ENCODE measurements around the gene IRGQ.
"Not testable (repeated sequence)": the region's sequence is repeated elsewhere in the genome, so short reads cannot be mapped to it uniquely, and the experiment has no call there.

The IRGQ gene

DNA sequence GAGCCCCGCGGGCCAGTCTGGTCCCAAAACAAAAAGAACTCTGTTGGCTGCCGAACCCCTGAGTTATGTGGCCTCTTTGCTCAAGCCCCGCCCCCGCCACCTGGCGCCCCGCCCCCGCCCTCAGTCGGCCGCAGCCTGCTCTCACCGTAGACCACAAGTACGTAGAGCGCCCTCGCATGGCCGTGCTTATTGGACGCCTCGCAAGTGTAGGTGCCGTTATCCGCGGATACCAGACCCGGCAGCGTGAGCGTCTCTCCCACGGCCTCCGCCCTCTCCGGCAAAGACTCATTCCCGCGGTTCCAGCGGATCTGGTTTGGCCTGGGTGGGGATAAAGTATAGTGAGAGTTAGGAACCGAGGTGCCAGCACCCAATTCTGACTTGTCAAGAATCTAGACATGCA lies 29.0 kb upstream of the IRGQ start:
- peak; percentile 88 for DNase-seq

DNA sequence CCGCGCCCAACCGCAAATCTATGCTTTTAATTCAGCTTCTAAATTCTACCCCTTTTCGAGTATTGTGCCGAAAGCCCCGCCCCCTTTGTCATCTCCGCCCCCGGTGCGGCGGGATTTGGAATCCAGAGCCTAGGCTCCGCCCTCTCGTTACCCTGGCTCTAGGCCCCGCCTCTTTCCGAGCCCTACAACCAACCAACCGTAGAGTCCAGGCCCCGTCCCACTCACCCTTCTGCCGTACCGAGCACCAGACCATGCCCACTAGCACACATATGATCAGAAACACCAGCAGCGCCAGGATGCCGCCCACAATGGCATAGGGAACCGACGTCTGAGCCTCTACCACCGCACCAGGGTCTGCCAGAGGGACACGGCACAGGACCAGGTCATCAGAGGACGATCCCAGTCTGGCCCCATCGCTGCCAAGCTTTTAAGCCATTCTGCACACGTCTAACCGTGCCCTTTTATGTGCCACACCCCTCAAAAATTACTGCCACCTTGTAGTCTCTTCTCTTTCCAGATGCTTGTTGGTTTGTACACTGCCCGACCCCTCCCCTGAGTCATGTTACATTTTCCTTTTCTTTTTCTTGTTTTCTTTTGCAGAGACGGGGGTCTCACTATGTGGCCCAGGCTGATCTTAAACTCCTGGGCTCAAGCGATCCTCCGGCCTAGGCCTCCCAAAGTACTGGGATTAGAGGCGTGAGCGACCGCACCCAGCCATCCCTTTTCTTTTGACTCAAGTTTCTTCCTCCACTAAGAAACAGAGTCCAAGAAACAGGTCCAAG lies 28.1 kb upstream of the IRGQ start:
- peak; percentile 22 for DNase-seq

DNA sequence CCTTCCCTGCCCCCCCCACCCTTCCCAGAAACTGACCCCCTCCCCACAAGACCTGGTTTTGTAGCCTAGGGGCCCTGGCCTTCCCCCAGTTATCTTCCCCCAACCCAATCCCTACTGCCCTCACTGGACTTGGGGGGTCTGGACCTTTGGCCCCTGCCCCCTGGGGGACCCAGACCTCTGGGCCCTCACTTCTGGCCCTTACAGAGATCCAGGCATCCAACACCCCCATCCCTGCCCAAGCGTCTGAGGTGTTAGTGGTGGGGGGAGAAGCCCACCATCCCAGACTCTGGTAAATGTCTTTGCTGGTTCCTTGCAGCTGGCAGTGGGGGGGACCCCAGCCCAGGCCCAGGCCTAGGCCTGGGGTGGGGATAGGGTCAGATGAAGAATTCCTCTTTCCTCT lies 27.0 kb upstream of the IRGQ start:
- no peak for DNase-seq

DNA sequence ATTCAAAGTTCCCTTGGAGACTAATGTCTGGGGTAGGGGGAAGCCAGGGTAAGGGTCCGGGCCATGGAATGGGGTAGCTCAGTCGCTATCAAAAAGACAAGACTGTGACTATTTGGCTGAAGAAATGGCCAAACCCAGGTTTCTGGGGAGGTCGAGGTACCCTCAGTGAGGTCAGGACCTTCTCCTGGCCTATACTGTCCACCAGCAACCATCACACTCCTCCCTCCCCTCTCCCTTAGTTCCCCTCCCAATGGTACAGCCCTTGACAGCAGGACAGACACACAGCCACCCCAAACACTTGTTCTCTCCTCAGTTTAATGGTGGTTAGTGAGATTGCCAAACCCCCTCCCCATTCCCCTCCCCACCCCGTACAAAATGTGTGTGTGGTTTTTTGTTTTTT lies 26.1 kb upstream of the IRGQ start:
- DNase-seq: no peak

DNA sequence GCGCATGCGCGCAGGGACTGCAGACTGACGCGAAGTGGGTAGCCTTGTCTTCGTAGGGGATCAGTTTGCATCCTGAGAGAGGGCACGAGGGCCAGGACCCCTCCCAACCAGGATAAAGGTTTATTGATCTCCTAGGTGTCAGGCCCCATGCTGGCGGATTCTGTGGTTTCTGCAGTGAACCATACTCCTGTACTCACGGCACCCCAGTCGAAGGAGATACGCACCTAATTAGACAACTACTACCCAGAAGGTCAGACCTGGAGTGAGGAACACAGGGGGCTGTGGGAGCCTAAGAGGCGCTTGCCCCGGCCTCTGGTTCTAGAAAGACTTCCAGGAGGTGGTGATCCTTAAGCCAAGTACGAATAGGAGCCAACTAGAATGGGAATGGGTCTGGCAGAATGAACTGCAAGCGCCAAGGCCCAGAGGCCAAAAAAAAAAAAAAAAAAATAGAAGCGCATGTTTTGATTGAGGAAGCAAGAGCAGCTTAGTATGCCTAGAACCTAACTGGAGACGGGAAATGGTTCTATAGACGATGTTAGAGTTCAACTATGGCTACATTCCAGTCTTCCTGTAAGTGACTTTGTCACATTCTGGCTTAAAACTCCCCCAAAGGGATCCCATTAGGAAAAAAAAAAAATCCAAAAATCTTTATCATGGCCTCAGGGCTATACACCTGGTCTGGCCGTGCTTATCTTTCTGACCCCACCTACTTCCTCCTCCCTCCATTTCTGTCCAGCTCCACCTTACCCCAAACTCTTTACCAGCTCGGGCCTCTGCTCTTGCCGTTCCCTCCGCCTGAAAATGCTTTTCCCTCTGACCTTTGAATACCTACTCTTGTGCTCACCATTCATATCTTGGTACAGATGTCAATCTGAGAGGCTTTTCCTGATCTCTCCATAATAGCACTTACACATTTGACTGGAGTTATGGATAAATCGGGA lies 24.4 kb upstream of the IRGQ start:
- peak; percentile 87 for DNase-seq

DNA sequence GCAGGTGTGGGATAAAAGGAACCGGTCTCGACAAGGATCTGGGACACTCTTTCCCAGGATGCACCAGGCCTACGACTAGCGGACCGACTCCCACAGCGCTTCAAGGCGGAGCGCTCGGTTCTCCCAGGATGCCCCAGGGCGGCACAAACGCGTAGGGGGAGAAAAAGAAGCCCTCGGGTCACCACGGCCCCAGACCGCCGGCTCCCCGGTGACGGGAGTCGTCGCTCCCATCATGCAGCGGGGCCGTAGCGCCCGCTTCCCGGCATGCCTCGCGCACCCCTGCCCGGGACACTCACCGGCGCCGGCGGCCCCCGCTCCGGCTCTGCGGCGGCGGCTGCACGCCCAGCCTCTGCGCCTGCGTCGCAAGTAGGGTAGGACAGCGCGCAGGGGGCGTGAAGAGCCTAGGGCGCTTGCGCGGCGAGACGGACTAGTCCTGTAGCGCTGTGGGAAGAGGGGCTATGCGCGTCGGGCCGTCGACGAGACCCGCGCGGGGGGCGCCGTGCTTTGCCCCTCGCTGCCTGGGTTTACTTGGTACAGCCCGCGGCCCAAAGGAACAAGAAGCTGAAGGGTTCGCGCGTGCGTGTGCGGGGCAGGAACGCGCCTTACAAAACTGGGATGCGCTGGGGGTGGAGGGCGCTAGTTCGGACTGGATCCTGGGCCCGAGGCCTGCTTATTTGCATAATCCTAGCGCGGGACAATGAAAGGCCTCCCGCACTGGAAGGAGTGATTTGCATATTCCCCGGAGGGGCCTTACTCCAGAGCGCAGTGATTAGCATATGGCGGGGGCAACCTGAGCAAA lies 23.5 kb upstream of the IRGQ start, which contains the start of gene ZNF428:
TSS of gene ZNF428 (minus strand) at position 368 of the 799 bp plus-strand sequence. CDS start 5,325 bp downstream, outside the sequence.
- DNase-seq: peak; percentile 91

DNA sequence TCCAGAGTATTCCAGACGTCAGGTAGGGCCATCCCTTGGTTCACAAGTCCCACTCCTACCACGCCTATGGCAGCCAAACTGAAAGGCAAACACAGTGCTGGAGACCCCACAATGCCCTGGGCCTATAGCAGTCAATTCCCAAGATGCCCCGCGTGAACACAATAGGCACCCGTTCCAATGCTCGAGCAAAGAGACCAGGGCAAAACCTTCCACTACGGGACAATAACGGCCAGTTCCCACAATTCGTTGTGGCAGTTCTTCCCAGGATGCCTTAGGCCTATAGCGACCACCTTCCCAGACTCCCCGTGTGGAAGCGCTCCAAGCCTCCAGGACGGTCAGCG lies 23.0 kb upstream of the IRGQ start:
- DNase-seq: peak; percentile 48

DNA sequence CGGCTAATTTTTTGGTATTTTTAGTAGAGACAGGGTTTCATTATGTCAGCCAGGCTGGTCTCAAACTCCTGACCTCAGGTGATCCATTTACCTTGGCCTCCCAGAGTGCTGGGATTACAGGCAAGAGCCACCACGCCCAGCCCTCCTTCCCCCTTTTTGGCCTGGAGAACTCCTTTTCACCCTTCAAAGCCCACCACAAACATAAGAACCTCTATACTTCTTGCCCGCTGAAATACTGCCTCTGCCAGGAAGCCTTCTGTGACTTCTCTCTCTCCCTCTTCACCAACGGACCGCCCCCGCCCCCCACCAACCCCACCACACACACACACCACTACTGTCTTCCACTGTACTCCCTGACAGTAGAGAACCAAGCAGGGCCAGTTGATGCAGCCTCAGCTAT lies 21.0 kb upstream of the IRGQ start:
- no peak for DNase-seq

DNA sequence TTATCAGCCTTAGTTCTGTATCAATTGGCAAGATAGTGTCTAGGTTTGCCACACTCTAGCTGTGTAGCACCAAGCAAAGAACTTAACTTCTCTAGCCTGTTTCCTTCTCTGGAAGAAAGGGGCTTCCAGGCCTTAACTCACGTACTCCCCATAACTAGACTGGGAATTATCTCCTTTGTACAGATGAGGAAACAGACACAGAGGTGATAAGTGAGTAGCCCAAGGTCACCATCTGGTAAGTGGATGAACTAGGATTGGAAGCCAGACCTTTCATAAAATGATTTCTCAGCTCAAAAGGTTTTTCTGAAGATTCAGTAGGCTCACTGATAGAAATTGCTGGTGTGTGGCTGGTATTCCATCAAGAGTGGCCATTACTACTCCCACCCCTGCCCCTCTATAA lies 20.4 kb upstream of the IRGQ start:
- no peak for DNase-seq

DNA sequence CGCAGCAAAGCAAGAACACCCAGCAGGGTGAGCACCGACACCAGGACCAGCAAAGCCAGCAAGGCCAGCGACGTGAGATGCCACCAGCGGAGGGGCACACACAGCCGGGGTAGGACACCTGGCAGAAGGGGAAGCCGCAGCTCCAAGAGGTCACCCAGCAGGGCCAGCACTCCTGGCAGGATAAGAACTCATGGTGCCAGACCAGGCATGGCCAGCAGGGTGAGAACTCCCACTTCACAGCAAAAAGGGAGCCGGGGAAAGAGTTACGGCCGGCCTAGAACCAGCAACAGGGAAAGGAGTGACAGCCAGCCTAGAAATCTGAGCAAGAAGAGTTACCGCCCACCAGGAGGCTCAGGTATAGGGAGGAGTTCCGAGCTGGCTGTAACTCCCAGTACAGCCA lies 16.4 kb upstream of the IRGQ start:
- DNase-seq: no peak

DNA sequence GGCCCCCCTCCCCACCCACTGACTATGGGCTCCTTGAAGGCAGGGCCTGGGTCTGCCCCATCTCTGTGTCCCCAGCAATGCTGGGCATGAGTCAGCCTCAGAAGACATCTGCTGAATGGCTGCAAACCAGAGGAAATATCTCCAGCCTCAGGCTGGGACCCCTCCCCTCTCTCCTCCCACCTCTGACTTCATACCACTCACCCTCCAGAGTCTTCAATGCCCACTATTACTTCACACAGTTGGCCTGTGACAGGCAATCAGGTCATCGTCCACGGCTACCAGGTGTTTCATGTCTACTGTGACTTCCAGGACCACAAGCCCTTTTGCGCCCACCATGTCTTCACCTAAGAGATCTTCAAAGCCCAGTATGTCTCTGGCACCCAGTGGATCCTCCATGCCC lies 15.9 kb upstream of the IRGQ start, which contains the start of gene SRRM5:
TSS of gene SRRM5 (plus strand) at position 301 of the 400 bp plus-strand sequence. CDS start at position 335, 34 bp downstream.
- no peak for DNase-seq

DNA sequence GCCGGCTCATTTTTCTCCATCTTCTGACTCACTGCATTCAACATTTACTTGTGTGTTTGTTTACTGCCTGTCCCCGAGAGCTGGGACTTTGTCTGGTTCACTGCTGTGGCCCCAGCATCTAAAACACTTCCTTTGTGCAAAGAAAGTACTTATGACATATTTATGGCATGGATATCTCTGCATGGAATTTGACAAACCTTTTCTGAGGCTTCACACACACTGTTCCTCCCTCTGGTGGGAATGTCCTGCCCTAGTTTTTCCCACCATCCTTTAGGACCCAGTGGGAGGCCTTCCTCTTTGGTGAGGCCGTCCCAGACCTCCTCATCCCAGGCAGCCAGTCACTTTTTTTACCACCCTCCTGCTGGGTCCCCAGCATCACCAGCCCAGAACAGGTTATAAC lies 14.6 kb upstream of the IRGQ start:
- no peak for DNase-seq

DNA sequence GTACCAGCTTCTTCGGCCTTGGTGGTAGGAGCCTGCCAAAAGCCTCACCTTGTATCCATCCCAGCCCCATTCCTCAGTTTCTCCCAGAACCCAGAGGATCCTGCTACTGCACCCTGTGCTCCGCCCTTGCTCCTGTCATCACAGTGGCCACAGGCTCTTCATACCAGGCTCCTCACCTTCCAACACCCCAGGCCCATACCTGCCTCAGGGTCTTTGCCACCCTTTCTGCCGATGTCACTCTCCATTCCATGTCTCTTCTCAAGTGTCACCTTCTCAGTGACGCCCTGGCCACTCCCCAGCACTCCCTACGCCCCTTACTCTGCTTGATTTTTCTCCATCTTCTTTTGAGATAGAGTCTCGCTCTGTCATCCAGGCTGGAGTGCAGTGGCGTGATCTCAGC lies 13.9 kb upstream of the IRGQ start:
- DNase-seq: no peak

DNA sequence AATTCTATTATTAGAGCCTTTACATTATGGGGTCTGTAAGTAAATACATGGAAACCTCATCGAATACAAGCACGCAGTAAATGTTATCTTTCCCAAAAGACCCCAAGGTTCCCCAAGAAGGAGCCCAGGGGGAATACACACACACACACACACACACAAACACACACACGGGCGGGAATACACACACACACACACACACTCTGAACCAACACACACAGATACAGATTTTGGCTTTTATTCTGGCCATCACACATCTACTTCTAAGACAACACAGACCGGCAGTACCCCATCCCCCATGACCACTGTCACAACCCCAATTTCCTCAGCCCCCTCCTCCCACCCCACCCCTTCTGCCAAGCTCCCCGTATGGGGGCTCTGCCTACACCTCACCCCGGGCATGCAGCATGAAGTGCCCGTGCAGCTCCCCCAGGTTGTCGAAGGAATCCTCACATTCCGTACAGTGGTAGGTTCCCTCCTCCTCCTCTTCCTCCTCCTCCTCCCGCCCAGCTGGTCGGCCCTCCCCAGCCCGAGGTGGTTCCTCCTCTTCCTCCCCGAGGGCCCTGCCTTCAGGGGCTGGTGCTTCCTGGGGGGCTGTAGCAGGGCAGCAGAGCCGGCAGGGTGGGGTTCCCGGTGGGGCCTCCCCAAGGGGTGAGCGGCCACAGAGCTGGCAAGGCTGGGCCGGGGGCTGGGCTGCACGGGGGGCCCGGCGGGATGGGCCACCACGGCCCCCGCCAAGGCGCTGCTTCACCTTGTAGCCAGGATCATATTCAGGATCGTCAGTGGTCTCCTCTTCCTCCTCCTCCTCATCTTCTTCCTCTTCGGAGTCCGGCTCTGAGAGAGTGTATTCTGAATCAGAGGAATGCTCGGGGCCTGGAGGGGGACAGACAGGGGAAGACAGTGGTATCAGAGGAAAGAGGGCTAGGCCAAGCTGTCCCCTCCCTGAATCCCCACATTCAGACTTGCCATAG lies 11.6 kb upstream of the IRGQ start:
- DNase-seq: no peak

DNA sequence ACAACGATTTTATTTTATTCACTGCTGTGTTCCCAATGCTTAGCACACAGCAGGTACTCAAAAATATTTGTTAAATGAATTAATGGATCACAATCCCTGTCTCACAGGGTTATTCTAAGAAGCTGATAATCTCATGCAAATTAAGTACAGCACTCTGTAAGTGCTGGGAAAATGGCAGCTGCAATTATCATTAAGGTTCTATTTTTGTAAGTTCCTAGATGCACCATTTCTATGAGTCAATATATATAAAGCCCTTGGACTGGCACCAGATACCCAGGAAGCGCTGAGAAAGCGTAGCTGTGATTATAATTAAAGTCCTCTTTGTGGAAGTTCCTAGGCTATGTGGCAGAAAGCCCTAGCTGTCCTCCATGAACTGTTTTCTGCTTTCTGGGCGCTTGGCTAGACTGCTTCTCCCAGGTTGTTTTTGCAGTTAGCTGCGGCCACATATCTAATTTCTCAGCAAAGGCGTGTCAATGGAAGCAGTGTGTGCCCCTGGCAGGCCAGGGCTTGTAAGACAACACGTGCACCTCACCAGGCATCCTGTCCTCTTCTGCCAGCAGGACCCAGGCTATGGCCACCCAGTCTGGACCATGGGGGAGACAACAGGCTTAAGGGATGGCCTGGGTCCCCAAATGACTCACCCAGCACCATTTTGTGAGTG lies 10.8 kb upstream of the IRGQ start:
- DNase-seq: no peak

DNA sequence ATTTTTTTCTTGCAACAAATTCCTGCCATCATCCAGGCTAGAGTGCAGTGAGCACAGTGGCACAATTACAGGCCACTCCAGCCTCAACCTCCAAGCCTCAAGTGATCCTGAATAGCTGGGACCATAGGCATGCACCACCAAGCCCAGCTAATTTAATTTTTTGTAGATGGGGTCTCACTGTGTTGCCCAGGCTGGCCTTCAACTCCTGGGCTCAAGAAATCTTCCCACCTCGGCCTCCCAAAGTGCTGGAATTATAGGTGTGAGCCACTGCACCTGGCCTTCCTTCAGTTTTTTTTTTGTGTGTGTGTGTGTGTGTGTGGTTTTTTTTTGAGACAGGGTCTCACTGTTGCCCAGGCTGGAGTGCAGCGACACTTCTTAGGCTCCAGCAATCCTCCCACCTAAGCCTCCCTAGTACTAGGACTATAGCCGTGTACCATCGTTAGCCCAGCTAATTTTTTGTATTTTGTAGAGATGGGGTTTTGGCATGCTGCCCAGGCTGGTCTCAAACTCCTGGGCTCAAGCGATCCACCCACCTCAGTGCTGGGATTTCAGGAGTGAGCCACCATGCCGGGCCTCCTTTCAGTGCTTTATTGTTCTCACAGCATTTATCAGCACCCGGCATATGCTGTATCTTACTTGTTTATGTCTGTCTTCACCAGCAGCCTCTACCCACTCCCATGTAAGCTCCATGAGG lies 10.1 kb upstream of the IRGQ start:
- DNase-seq: no peak

DNA sequence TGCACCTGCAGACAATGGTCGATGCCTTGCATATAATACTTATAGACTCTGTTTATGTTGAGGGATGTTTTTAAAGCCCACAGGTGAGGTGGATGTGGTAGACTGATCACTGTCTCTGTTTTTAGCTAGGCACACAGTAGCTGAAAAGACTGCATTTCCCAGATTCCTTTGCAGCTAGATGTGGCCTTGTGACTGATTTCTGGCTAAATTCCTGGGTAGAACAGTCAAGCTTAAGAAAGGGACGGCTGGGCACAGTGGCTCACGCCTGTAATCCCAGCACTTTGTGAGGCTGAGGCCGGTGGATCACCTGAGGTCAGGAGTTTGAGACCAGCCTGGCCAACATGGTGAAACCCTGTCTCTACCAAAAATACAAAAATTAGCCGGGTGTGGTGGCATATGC lies 4.4 kb upstream of the IRGQ start:
- DNase-seq: not testable (repeated sequence)

DNA sequence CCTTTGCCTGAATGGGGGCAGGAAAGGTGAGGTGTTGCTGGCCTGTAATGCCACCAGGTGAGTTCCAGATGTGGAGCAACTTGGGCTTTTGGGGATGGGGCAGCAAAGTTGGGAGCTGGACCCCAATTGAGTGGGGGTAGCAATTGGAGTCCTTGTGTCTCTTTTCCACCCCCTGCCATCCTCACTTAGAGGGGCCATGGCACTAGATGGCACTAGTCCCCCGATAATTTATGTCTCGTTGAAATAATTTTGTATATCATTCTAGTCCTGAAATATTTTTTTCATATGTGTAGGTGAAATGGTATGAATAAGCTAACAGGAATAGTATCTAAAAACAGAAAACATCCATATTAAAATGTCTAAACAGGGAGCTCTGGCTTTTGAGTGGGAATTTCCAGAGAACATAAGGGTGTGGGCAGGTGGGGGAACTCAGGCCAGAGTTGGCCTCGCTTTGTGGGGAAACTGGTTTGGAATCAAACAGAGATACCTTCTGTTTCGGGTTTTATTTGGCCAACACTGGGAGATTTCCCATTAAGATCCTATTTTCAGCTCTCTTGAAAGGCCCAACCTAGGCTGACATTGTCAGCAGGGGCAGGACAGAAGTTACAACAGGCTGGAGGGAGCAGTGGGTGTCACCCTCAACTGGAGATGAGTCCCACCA lies 3.8 kb upstream of the IRGQ start:
- DNase-seq: no peak

DNA sequence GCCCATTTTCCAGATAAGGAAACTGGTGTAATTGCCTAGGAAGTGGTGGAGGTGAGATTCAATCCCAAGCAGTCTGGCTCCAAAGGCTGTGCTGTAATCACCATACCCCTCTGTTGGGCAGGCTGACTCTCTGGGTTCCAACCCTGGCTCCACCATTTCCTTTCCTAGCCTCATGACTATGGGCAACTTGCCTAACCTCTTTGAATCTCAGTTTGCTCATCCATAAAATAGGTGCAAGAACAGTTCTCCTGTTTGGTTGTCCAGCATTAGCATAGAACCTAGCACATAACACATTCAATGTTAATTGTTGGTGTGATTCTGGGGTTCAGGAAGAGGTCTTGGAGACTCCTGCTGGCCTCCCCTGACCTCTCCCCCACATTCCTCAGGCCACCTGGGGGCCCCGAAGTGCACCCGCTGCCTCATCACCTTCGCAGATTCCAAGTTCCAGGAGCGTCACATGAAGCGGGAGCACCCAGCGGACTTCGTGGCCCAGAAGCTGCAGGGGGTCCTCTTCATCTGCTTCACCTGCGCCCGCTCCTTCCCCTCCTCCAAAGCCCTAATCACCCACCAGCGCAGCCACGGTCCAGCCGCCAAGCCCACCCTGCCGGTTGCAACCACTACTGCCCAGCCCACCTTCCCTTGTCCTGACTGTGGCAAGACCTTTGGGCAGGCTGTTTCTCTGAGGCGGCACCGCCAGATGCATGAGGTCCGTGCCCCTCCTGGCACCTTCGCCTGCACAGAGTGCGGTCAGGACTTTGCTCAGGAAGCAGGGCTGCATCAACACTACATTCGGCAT lies 2.7 kb upstream of the IRGQ start:
- no peak for DNase-seq
